Prostate gland (tissue), 2 donors: ENCODE data around the gene CASP8.

Experiments used
- POLR2A ChIP-seq: fragments of 450-650 bp; IDR thresholded peaks from one replicate; pipeline ENCODE4 v1.6.1; 2016; ENCODE audit warnings: antibody characterized with exemption, mild to moderate bottlenecking
- POLR2AphosphoS5 ChIP-seq: sonication (generic); formaldehyde crosslinking; IDR thresholded peaks from one replicate; pipeline ENCODE4 v1.6.1; 2017; ENCODE audit warnings: antibody characterized with exemption
- TF ChIP-seq, protein P1 (sequence below), 4 experiments: fragments of 200-600 bp in 2 of 4; fragments of 450-650 bp in 2 of 4; sonication (generic) in 2 of 4; IDR thresholded peaks; 1 replicate in 3 of 4; 2 replicates in 1 of 4; pipeline ENCODE4 v1.5.1; 2016 to 2019; ENCODE audit warnings: antibody characterized with exemption in 4 of 4, mild to moderate bottlenecking in 2 of 4, moderate library complexity in 2 of 4

- TF ChIP-seq, protein P1, sequence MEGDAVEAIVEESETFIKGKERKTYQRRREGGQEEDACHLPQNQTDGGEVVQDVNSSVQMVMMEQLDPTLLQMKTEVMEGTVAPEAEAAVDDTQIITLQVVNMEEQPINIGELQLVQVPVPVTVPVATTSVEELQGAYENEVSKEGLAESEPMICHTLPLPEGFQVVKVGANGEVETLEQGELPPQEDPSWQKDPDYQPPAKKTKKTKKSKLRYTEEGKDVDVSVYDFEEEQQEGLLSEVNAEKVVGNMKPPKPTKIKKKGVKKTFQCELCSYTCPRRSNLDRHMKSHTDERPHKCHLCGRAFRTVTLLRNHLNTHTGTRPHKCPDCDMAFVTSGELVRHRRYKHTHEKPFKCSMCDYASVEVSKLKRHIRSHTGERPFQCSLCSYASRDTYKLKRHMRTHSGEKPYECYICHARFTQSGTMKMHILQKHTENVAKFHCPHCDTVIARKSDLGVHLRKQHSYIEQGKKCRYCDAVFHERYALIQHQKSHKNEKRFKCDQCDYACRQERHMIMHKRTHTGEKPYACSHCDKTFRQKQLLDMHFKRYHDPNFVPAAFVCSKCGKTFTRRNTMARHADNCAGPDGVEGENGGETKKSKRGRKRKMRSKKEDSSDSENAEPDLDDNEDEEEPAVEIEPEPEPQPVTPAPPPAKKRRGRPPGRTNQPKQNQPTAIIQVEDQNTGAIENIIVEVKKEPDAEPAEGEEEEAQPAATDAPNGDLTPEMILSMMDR (IDR thresholded peaks at IDR 0.05) = no peak
- TF ChIP-seq POLR2A (no peak), POLR2AphosphoS5 (no peak)
Observed at GRCh38 chr2:201237486-201238123, 22.7 kb upstream of the CASP8 start.
